HUDEP-2 (cell line): Measurements from ENCODE around the gene ANO1.

Experiments used
- DNase-seq, 76 experiments: peaks; one replicate each; lab custom pipeline; 2025; ENCODE audit not compliant: unreplicated experiment in 76 of 76; lab: John Stamatoyannopoulos, UW

Gene ANO1

GRCh38 chr11:70072461-70072860 lies 5.7 kb upstream of the ANO1 start:
- no peak for DNase-seq

- DNase-seq: no peak
These were observed 5.0 kb upstream of the ANO1 start for GRCh38 chr11:70072861-70073755.

GRCh38 chr11:70073871-70074371 lies 4.2 kb upstream of the ANO1 start:
- DNase-seq: no peak

GRCh38 chr11:70074746-70075145 lies 3.4 kb upstream of the ANO1 start:
- DNase-seq: no peak

- DNase-seq: no peak
These were observed 2.3 kb upstream of the ANO1 start for GRCh38 chr11:70075836-70076235.

- DNase-seq: no peak
These were observed 1.6 kb upstream of the ANO1 start for GRCh38 chr11:70076461-70076931.

- no peak for DNase-seq
These were observed 564 bp upstream of the ANO1 start for GRCh38 chr11:70077411-70078094.

GRCh38 chr11:70078781-70079616 lies 882 bp downstream of the ANO1 start:
- DNase-seq: no peak

GRCh38 chr11:70079691-70080090 lies 1.6 kb downstream of the ANO1 start:
- no peak for DNase-seq

- peak in 2 of 76 experiments; percentile 1 to 19 for DNase-seq
These were observed 2.6 kb downstream of the ANO1 start for GRCh38 chr11:70080763-70081162.

GRCh38 chr11:70082829-70083228 lies 4.7 kb downstream of the ANO1 start:
- DNase-seq: peak in 9 of 76 experiments; percentile 5 to 20 (median 7)

- no peak for DNase-seq
These were observed 6.2 kb downstream of the ANO1 start for GRCh38 chr11:70084046-70084984.

GRCh38 chr11:70085815-70086769 lies 8.0 kb downstream of the ANO1 start:
- DNase-seq: no peak

GRCh38 chr11:70087446-70088167 lies 9.5 kb downstream of the ANO1 start:
- peak in 1 of 76 experiments; percentile 1 for DNase-seq

- no peak for DNase-seq
These were observed 10.7 kb downstream of the ANO1 start for GRCh38 chr11:70088735-70089250.

- no peak for DNase-seq
These were observed 11.5 kb downstream of the ANO1 start for GRCh38 chr11:70089631-70090030.

- no peak for DNase-seq
These were observed 12.9 kb downstream of the ANO1 start for GRCh38 chr11:70090961-70091381.

GRCh38 chr11:70091638-70092037 lies 13.5 kb downstream of the ANO1 start:
- DNase-seq: no peak
